NCI-H1092 treated with DMSO at 0.1 percent for 48 hours (cell line): Measurements from ENCODE around the gene ASGR2.

Experiments
- DNase-seq: peaks from one replicate; lab custom pipeline; 2025; lab: John Stamatoyannopoulos, UW

ASGR2 gene

GRCh38 chr17:7060165-7060891, 54.3 kb downstream of the ASGR2 start:
- no peak for DNase-seq

- no peak for DNase-seq
These were observed 55.7 kb downstream of the ASGR2 start for GRCh38 chr17:7058831-7059447.

- DNase-seq, result no peak
These were observed 58.2 kb downstream of the ASGR2 start for GRCh38 chr17:7056386-7056785.
